Hepatocyte (in vitro differentiated cells): ENCODE data around the gene DZIP1L. TPM values are rescaled to one million over a fixed set of nuclear protein-coding genes. Genes with fewer than 3 reads are reported as not detected.
"Not testable (repeated sequence)": the region's sequence is repeated elsewhere in the genome, so short reads cannot be mapped to it uniquely, and the experiment has no call there.

Experiments used
- DNase-seq: peaks from one replicate; pipeline ENCODE4 v3.0.0-alpha.2; 2016; ENCODE audit warnings: low spot score
- H2AFZ ChIP-seq: fragments of 200-600 bp; sonication (generic); 2 replicates; pipeline ENCODE4 v1.6.0; 2016; ENCODE audit warnings: antibody characterized with exemption, mild to moderate bottlenecking
- H3K27ac ChIP-seq: fragments of 200-600 bp; sonication (generic); 2 replicates; pipeline ENCODE4 v1.5.1; 2016; ENCODE audit warnings: mild to moderate bottlenecking
- H3K27me3 ChIP-seq: fragments of 200-600 bp; sonication (generic); 2 replicates; pipeline ENCODE4 v1.6.1; 2016
- H3K36me3 ChIP-seq: fragments of 200-600 bp; sonication (generic); replicated peaks from 2 replicates; pipeline ENCODE4 v1.5.1; 2016; ENCODE audit warnings: low read depth; ENCODE audit not compliant: insufficient read depth
- H3K4me1 ChIP-seq: fragments of 200-600 bp; sonication (generic); 2 replicates; pipeline ENCODE4 v1.5.1; 2016; ENCODE audit warnings: mild to moderate bottlenecking, moderate library complexity; ENCODE audit not compliant: insufficient read depth
- H3K4me2 ChIP-seq: fragments of 200-600 bp; sonication (generic); 2 replicates; pipeline ENCODE4 v1.6.0; 2016
- H3K4me3 ChIP-seq: fragments of 200-600 bp; sonication (generic); 2 replicates; pipeline ENCODE4 v1.5.1; 2016; ENCODE audit warnings: mild to moderate bottlenecking
- H3K79me2 ChIP-seq: fragments of 200-600 bp; sonication (generic); 2 replicates; pipeline ENCODE4 v1.6.0; 2017; ENCODE audit warnings: mild to moderate bottlenecking
- H3K9me2 ChIP-seq: fragments of 200-600 bp; sonication (generic); replicated peaks from 2 replicates; pipeline ENCODE4 v1.6.0; 2017; ENCODE audit warnings: mild to moderate bottlenecking; ENCODE audit not compliant: insufficient read depth
- H3K9me3 ChIP-seq: fragments of 200-600 bp; sonication (generic); 2 replicates; pipeline ENCODE4 v1.5.1; 2016; ENCODE audit warnings: low read depth, mild to moderate bottlenecking
- H4K20me1 ChIP-seq: fragments of 200-600 bp; sonication (generic); 2 replicates; pipeline ENCODE4 v1.6.0; 2016; ENCODE audit warnings: mild to moderate bottlenecking; ENCODE audit not compliant: insufficient read depth, poor library complexity, severe bottlenecking
- CTCF ChIP-seq: fragments of 200-600 bp; sonication (generic); IDR thresholded peaks from 2 replicates; pipeline ENCODE4 v1.5.1; 2016; ENCODE audit warnings: antibody characterized with exemption, mild to moderate bottlenecking; ENCODE audit not compliant: poor library complexity
- EZH2 ChIP-seq: fragments of 200-600 bp; sonication (generic); IDR thresholded peaks from 2 replicates; pipeline ENCODE4 v1.6.1; 2016; ENCODE audit warnings: antibody characterized with exemption, mild to moderate bottlenecking, borderline replicate concordance
- EZH2phosphoT487 ChIP-seq: fragments of 200-600 bp; sonication (generic); IDR thresholded peaks from one replicate; pipeline ENCODE4 v1.6.1; 2018; ENCODE audit warnings: antibody characterized with exemption, mild to moderate bottlenecking, low read depth, moderate library complexity; ENCODE audit not compliant: unreplicated experiment, severe bottlenecking
- WGBS: methylation state at CpG from one replicate; pipeline ENCODE4 v1.1.6; 2016; ENCODE audit warnings: low lambda C conversion rate; ENCODE audit errors: missing lambda C conversion rate; 5-methylcytosine and 5-hydroxymethylcytosine counted together
- polyA plus RNA-seq: library from polyadenylated mRNA; unstranded; fragments of >200 nt; fragmentation: Nextera tagmentation; extraction: Ambion mirVana; gene quantifications from 2 replicates; pipeline ENCODE4 v1.2.1, GENCODE V29; 2016
- total RNA-seq: library from RNA; depleted of rRNA; stranded (reverse); fragments of >200 nt; gene quantifications from 2 replicates; pipeline ENCODE4 v1.2.3, GENCODE V29; 2014

The DZIP1L gene
- total and polyA plus RNA-seq, 2 experiments from 2014 or later = 4.0 to 7.5 TPM

- no peaks in the 10 kb centered on the region for H3K9me3 ChIP-seq
- H3K9me2 ChIP-seq = no peaks in the 10 kb centered on the region
- TF ChIP-seq EZH2 (no peak), EZH2phosphoT487 (no peak), CTCF (no peak)
- H3K79me2 ChIP-seq = no peaks in the 10 kb centered on the region
- DNase-seq = no peak
- no peak overlapping the region for H3K27ac ChIP-seq
- H3K4me2 ChIP-seq = no peak overlapping the region
- no peak overlapping the region for H3K4me3 ChIP-seq
- no peaks in the 10 kb centered on the region for H3K36me3 ChIP-seq
- no peaks in the 10 kb centered on the region for H3K4me1 ChIP-seq
- H4K20me1 ChIP-seq = no peaks in the 10 kb centered on the region
- no peaks in the 10 kb centered on the region for H3K27me3 ChIP-seq
- H2AFZ ChIP-seq = no peak overlapping the region
Measured at GRCh38 chr3:138154534-138154933, 39.1 kb upstream of the DZIP1L start.

- no peak overlapping the region for H2AFZ ChIP-seq
- no peaks in the 10 kb centered on the region for H3K36me3 ChIP-seq
- no peaks in the 10 kb centered on the region for H3K27me3 ChIP-seq
- no peak overlapping the region for H3K4me3 ChIP-seq
- no peaks in the 10 kb centered on the region for H3K79me2 ChIP-seq
- DNase-seq = no peak
- no peaks in the 10 kb centered on the region for H4K20me1 ChIP-seq
- no peak overlapping the region for H3K27ac ChIP-seq
- 78% methylated on average over 4 of the region's 4 CpGs for WGBS
- TF ChIP-seq CTCF (no peak), EZH2phosphoT487 (no peak), EZH2 (no peak)
- H3K4me2 ChIP-seq = no peak overlapping the region
- H3K9me3 ChIP-seq = no peaks in the 10 kb centered on the region
- no peaks in the 10 kb centered on the region for H3K9me2 ChIP-seq
- no peaks in the 10 kb centered on the region for H3K4me1 ChIP-seq
Measured at GRCh38 chr3:138148503-138148902, 33.1 kb upstream of the DZIP1L start.

GRCh38 chr3:138142181-138142580 lies 26.8 kb upstream of the DZIP1L start:
- H2AFZ ChIP-seq, H3K9me2 ChIP-seq, H3K4me3 ChIP-seq, H3K4me1 ChIP-seq, H4K20me1 ChIP-seq, H3K79me2 ChIP-seq, DNase-seq, H3K9me3 ChIP-seq, H3K27ac ChIP-seq, H3K27me3 ChIP-seq, H3K4me2 ChIP-seq, H3K36me3 ChIP-seq: not testable (repeated sequence)
- WGBS = 96% methylated on average over 3 of the region's 3 CpGs

- H3K9me2 ChIP-seq = no peaks in the 10 kb centered on the region
- H3K9me3 ChIP-seq = no peaks in the 10 kb centered on the region
- H3K4me3 ChIP-seq = no peak overlapping the region
- no peak overlapping the region for H2AFZ ChIP-seq
- no peaks in the 10 kb centered on the region for H3K4me1 ChIP-seq
- TF ChIP-seq CTCF (no peak), EZH2phosphoT487 (no peak), EZH2 (no peak)
- H4K20me1 ChIP-seq = no peaks in the 10 kb centered on the region
- H3K79me2 ChIP-seq = no peaks in the 10 kb centered on the region
- H3K4me2 ChIP-seq = no peak overlapping the region
- no peak overlapping the region for H3K27ac ChIP-seq
- no peaks in the 10 kb centered on the region for H3K36me3 ChIP-seq
- no peaks in the 10 kb centered on the region for H3K27me3 ChIP-seq
- DNase-seq = no peak
Measured at GRCh38 chr3:138140940-138141339, 25.5 kb upstream of the DZIP1L start.
